ENCODE results near the gene ZNF408. TPM values are rescaled to one million over a fixed set of nuclear protein-coding genes. Genes with fewer than 3 reads are reported as not detected.
"Not testable (repeated sequence)": the region's sequence is repeated elsewhere in the genome, so short reads cannot be mapped to it uniquely, and the experiment has no call there.

The ZNF408 gene
- total and polyA plus RNA-seq, 2 donors (not counting 3 experiments of a cell fraction or from before 2014, with no cell fraction given) = 7.8 to 10.9 TPM

GRCh38 chr11:46712874-46713576 is 12.2 kb downstream of the ZNF408 start:
- no peaks in the 10 kb centered on the region for H3K9me1 ChIP-seq (replicated peaks; ENCODE audit: control insufficient read depth, extremely low read depth, insufficient read depth, low read length)
- no peak overlapping the region for H3K27ac ChIP-seq (ENCODE audit: insufficient read depth, low read depth, low read length)
- TF ChIP-seq JUN (IDR thresholded peaks at IDR 0.05; ENCODE audit: borderline replicate concordance, insufficient read depth, insufficient read length, low read depth) (no peak), GATA2 (IDR thresholded peaks at IDR 0.05; ENCODE audit: insufficient read depth, insufficient read length, low read depth, low read length) (no peak), POLR2AphosphoS5 (IDR thresholded peaks at IDR 0.05; ENCODE audit: insufficient read depth, low read depth, low read length) (no peak), CTCF (IDR thresholded peaks at IDR 0.05; ENCODE audit: extremely low read depth in 1 of 2, insufficient read depth in 1 of 2, low read depth in 1 of 2, low read length in 2 of 2) (no peak), EZH2 (IDR thresholded peaks at IDR 0.05; ENCODE audit: borderline replicate concordance, low read depth, low read length, severe bottlenecking) (no peak), MAX (IDR thresholded peaks at IDR 0.05; ENCODE audit: insufficient read depth, insufficient read length) (no peak), MYC (IDR thresholded peaks at IDR 0.05; ENCODE audit: low read depth, low read length) (no peak), FOS (IDR thresholded peaks at IDR 0.05; ENCODE audit: borderline replicate concordance, insufficient read depth, low read length) (no peak), POLR2A (IDR thresholded peaks at IDR 0.05; ENCODE audit: low read depth, low read length) (no peak)
- H3K27me3 ChIP-seq (ENCODE audit: control insufficient read depth in 2 of 2, insufficient read depth in 2 of 2, low read length in 2 of 2) = no peaks in the 10 kb centered on the region
- H3K4me3 ChIP-seq (replicated peaks in 1 of 3; ENCODE audit: insufficient read depth in 1 of 3, low read depth in 1 of 3, low read length in 3 of 3) = no peak overlapping the region
- no peaks in the 10 kb centered on the region for H3K36me3 ChIP-seq (ENCODE audit: control insufficient read depth in 2 of 2, extremely low read depth in 1 of 2, insufficient read depth in 2 of 2, low read length in 2 of 2)
- dilution Hi-C loops (cut with MboI; ENCODE audit: extremely low pct_ligation_motif_present, low sequenced_read_pairs) (no loop called here), intact Hi-C loops (cut with micrococcal nuclease) (no loop called here)
- peaks cover 4% of the 10 kb centered on the region for H3K4me1 ChIP-seq (ENCODE audit: control insufficient read depth, extremely low read depth, insufficient read depth, low read length)
- H2AFZ ChIP-seq (ENCODE audit: low read depth, low read length) = no peak overlapping the region
- H3K79me2 ChIP-seq (ENCODE audit: control insufficient read depth, insufficient read depth, low read length) = no peaks in the 10 kb centered on the region
- no peak overlapping the region for H3K9ac ChIP-seq (replicated peaks; ENCODE audit: extremely low read depth, insufficient read depth, low read length)
- H3K9me3 ChIP-seq (replicated peaks; ENCODE audit: control insufficient read depth, insufficient read depth, low read length) = no peaks in the 10 kb centered on the region
- no peak overlapping the region for H3K4me2 ChIP-seq (ENCODE audit: insufficient read depth, low read length)
- ChIA-PET CTCF (interaction anchor here (1.2 kb wide), 1 partner anchor 29 kb away, joined by 3 read pairs; no protein-coding TSS in a partner anchor), POLR2A (no interaction called here)
- no peak for DNase-seq (ENCODE audit: low read depth, low spot score)
- FAIRE-seq = peak; percentile 35
- no peaks in the 10 kb centered on the region for H4K20me1 ChIP-seq (replicated peaks; ENCODE audit: control insufficient read depth, extremely low read depth, insufficient read depth, low read length)
- no TSS peak for BruUV-seq (replicated peaks)

GRCh38 chr11:46717825-46718154 is 17.0 kb downstream of the ZNF408 start:
- BruUV-seq (replicated peaks); POLR2A ChIA-PET; H3K4me2 ChIP-seq (ENCODE audit: insufficient read depth, low read length); FAIRE-seq; H3K4me1 ChIP-seq (ENCODE audit: control insufficient read depth, extremely low read depth, insufficient read depth, low read length); H2AFZ ChIP-seq (ENCODE audit: low read depth, low read length); H3K9me3 ChIP-seq (replicated peaks; ENCODE audit: control insufficient read depth, insufficient read depth, low read length); H3K27ac ChIP-seq (ENCODE audit: insufficient read depth, low read depth, low read length); H3K36me3 ChIP-seq (ENCODE audit: control insufficient read depth in 2 of 2, extremely low read depth in 1 of 2, insufficient read depth in 2 of 2, low read length in 2 of 2); intact Hi-C loops (cut with micrococcal nuclease); H3K4me3 ChIP-seq (replicated peaks in 1 of 3; ENCODE audit: insufficient read depth in 1 of 3, low read depth in 1 of 3, low read length in 3 of 3); dilution Hi-C loops (cut with MboI; ENCODE audit: extremely low pct_ligation_motif_present, low sequenced_read_pairs); H4K20me1 ChIP-seq (replicated peaks; ENCODE audit: control insufficient read depth, extremely low read depth, insufficient read depth, low read length); CTCF ChIA-PET; DNase-seq (ENCODE audit: low read depth, low spot score); H3K9me1 ChIP-seq (replicated peaks; ENCODE audit: control insufficient read depth, extremely low read depth, insufficient read depth, low read length); H3K27me3 ChIP-seq (ENCODE audit: control insufficient read depth in 2 of 2, insufficient read depth in 2 of 2, low read length in 2 of 2); H3K9ac ChIP-seq (replicated peaks; ENCODE audit: extremely low read depth, insufficient read depth, low read length); H3K79me2 ChIP-seq (ENCODE audit: control insufficient read depth, insufficient read depth, low read length): not testable (repeated sequence)

All from endothelial cell of umbilical vein (primary cell).